Large intestine (tissue), 3 donors: Measurements from ENCODE around the gene VPS25. TPM values are rescaled to one million over a fixed set of nuclear protein-coding genes. Genes with fewer than 3 reads are reported as not detected.
"Not testable (repeated sequence)": the region's sequence is repeated elsewhere in the genome, so short reads cannot be mapped to it uniquely, and the experiment has no call there.

Experiments used
- DNase-seq, 2 donors: peaks; one replicate each; pipeline versions ENCODE4 v3.0.0 to v3.0.0-alpha.2; 2013
- H3K27ac ChIP-seq: one replicate; pipeline ENCODE4 v1.5.1; 2013; ENCODE audit warnings: low read length
- H3K27me3 ChIP-seq: 2 replicates; pipeline ENCODE4 v1.6.1; 2013; ENCODE audit warnings: low read length; ENCODE audit not compliant: control insufficient read depth, insufficient read depth
- H3K36me3 ChIP-seq: 2 replicates; pipeline ENCODE4 v1.6.1; 2013; ENCODE audit warnings: low read length; ENCODE audit not compliant: control insufficient read depth, insufficient read depth
- H3K4me1 ChIP-seq: one replicate; pipeline ENCODE4 v1.6.1; 2013; ENCODE audit warnings: low read length; ENCODE audit not compliant: control insufficient read depth, insufficient read depth
- H3K4me3 ChIP-seq: one replicate; pipeline ENCODE4 v1.5.1; 2013; ENCODE audit warnings: low read length
- H3K9me3 ChIP-seq: one replicate; pipeline ENCODE4 v1.6.1; 2013; ENCODE audit warnings: mild to moderate bottlenecking, low read depth, low read length, moderate library complexity; ENCODE audit not compliant: control insufficient read depth
- WGBS: methylation state at CpG from one replicate; pipeline ENCODE4 v1.1.5; 2013; ENCODE audit warnings: low lambda C conversion rate; ENCODE audit not compliant: insufficient coverage; 5-methylcytosine and 5-hydroxymethylcytosine counted together
- polyA plus RNA-seq: library from polyadenylated mRNA; unstranded; fragments of 120-200 nt; gene quantifications from one replicate; pipeline ENCODE4 v1.2.1, GENCODE V29; 2013

The VPS25 gene
- polyA plus RNA-seq, 1 donor: 78.1 TPM

DNA sequence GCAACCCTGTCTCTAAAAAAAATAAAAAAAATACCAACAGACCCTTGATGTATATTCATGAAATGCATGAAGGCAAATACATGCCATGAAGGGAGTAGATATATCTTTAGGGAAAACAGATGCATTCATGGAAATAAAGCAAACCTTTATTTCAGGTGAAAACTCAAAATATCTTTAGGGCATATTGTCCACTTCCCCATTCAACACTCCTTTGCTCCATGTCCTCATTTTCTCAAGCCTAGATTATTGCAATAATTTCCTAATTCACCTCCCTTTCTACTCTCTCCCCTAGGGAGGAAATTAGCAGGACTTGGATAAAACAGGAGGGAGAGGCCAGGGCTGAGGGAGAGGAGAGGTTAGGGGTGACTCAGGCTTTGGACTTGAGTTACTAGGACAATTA lies 5.7 kb upstream of the VPS25 start:
- no peak for DNase-seq
- Histone ChIP-seq H3K27me3 (no peaks in the 10 kb centered on the region), H3K4me1 (peaks cover 6% of the 10 kb centered on the region), H3K36me3 (no peaks in the 10 kb centered on the region), H3K4me3 (no peak overlapping the region), H3K27ac (no peak overlapping the region), H3K9me3 (no peaks in the 10 kb centered on the region)

- H3K27me3 ChIP-seq, H3K9me3 ChIP-seq, H3K4me1 ChIP-seq, H3K27ac ChIP-seq, H3K4me3 ChIP-seq, H3K36me3 ChIP-seq, DNase-seq: not testable (repeated sequence)
- WGBS: no CpG with 5 or more reads among the region's 9 CpGs
Observed at GRCh38 chr17:42768006-42768405, 5.2 kb upstream of the VPS25 start.

- H3K9me3 ChIP-seq, H3K36me3 ChIP-seq, H3K4me3 ChIP-seq, H3K27ac ChIP-seq, H3K27me3 ChIP-seq, DNase-seq: not testable (repeated sequence)
- peaks cover 10% of the 10 kb centered on the region for H3K4me1 ChIP-seq
- 100% methylated on average over 2 of the region's 10 CpGs for WGBS
Observed at GRCh38 chr17:42769964-42770363, 3.3 kb upstream of the VPS25 start.

GRCh38 chr17:42772945-42773289 lies 332 bp upstream of the VPS25 start:
- peak overlapping the region; percentile 93 for H3K4me3 ChIP-seq
- peaks cover 10% of the 10 kb centered on the region for H3K4me1 ChIP-seq
- H3K27ac ChIP-seq: peak overlapping the region; percentile 83
- no peaks in the 10 kb centered on the region for H3K27me3 ChIP-seq
- WGBS: no CpG with 5 or more reads among the region's 3 CpGs
- no peaks in the 10 kb centered on the region for H3K9me3 ChIP-seq
- peaks cover 28% of the 10 kb centered on the region for H3K36me3 ChIP-seq
- no peak for DNase-seq

- Histone ChIP-seq H3K27me3 (no peaks in the 10 kb centered on the region), H3K9me3 (no peaks in the 10 kb centered on the region), H3K4me1 (peaks cover 17% of the 10 kb centered on the region), H3K4me3 (peak overlapping the region; percentile 93), H3K36me3 (peaks cover 39% of the 10 kb centered on the region), H3K27ac (peak overlapping the region; percentile 83)
- WGBS: no CpG with 5 or more reads among the region's 3 CpGs
- no peak for DNase-seq
Observed at GRCh38 chr17:42774066-42774745, 957 bp downstream of the VPS25 start.

DNA sequence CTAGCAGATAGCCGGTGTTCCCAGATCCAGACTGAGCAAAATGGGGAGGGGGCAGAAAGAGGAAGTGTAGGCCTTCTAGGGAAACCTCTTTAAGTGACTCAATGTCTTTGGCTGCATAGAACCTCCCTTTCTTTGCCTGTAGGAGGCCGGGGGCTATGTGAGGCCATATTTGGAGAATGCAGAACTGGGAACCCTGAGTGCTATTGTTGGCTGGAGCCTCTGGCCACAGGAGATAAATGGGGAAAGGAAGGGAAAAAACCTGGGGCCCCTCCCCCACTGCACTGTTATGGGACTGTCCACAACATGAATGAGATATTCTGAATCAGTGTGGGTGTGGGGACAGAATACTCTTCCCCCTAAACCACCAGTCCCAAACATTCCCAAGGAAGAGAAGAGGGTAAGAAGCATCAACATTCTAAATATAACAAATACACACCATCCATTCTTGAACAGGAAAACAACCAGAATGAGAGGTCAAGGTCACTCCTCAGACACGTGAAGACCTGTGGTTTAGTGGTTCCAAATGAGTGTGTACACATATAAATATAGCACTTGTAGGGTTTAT lies 2.4 kb downstream of the VPS25 start:
- Histone ChIP-seq H3K4me3 (no peak overlapping the region), H3K36me3 (peaks cover 41% of the 10 kb centered on the region), H3K4me1 (peaks cover 23% of the 10 kb centered on the region), H3K9me3 (no peaks in the 10 kb centered on the region), H3K27me3 (no peaks in the 10 kb centered on the region), H3K27ac (no peak overlapping the region)
- no CpG with 5 or more reads among the region's 3 CpGs for WGBS
- no peak for DNase-seq

DNA sequence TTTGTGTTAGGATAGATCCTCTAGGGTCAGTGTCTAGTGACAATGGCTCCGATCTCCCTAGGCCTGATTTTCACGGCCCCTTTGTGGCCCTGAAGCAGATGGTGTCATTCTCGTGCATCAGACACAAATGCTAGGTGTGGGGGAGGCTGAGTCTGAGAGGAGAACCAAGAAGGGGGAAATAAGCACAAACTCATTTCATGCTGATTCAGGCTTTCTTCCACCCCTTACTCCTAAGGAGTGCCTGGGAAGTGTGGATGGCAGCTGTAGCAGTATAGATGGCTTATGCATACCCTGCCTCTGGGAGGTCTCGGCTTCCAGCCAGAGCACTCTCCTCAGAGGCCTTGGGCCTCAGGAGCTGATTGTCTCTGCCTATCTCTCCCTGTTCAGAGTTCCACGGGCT lies 5.3 kb downstream of the VPS25 start:
- Histone ChIP-seq H3K9me3 (no peaks in the 10 kb centered on the region), H3K27ac (peak overlapping the region; percentile 74), H3K4me1 (peaks cover 32% of the 10 kb centered on the region), H3K36me3 (peaks cover 41% of the 10 kb centered on the region), H3K4me3 (no peak overlapping the region), H3K27me3 (peaks cover 28% of the 10 kb centered on the region)
- WGBS: no CpG with 5 or more reads among the region's 5 CpGs
- no peak for DNase-seq

GRCh38 chr17:42779304-42779935 lies 6.2 kb downstream of the VPS25 start:
- H3K4me3 ChIP-seq: no peak overlapping the region
- no peak for DNase-seq
- H3K27ac ChIP-seq: peak overlapping the region; percentile 74
- no peaks in the 10 kb centered on the region for H3K9me3 ChIP-seq
- peaks cover 25% of the 10 kb centered on the region for H3K4me1 ChIP-seq
- peaks cover 37% of the 10 kb centered on the region for H3K27me3 ChIP-seq
- peaks cover 44% of the 10 kb centered on the region for H3K36me3 ChIP-seq
- WGBS: no CpG with 5 or more reads among the region's 3 CpGs

- Histone ChIP-seq H3K9me3 (no peaks in the 10 kb centered on the region), H3K4me3 (peak within 1 kb of the TSS; percentile 68), H3K4me1 (peaks cover 22% of the 10 kb centered on the region), H3K36me3 (peaks cover 40% of the 10 kb centered on the region), H3K27ac (peak within 1 kb of the TSS; percentile 74), H3K27me3 (peaks cover 44% of the 10 kb centered on the region)
- DNase-seq: peak; percentile 71 to 91
- no CpG with 5 or more reads among the region's 65 CpGs for WGBS
Observed at GRCh38 chr17:42779936-42780850, 6.9 kb downstream of the VPS25 start, which contains the start of gene WNK4. Gene WNK4, plus strand, starts transcription at chr17:42780610. Its CDS starts 89 bp downstream, at chr17:42780699.
